A673 (cell line): ENCODE results near the gene TEX35. TPM values are rescaled to one million over a fixed set of nuclear protein-coding genes. Genes with fewer than 3 reads are reported as not detected.
"Not testable (repeated sequence)": the region's sequence is repeated elsewhere in the genome, so short reads cannot be mapped to it uniquely, and the experiment has no call there.

Experiments used
- BruUV-seq: library from RNA; stranded (reverse); fragments of 400-500 nt; replicated peaks from 2 replicates; lab custom pipeline; 2021; lab: Mats Ljungman, UMichigan
- CTCF ChIA-PET: fragments of 300-600 bp; sonication (Branson Sonifier 250); formaldehyde crosslinking; loops from one replicate; lab custom pipeline; 2022; ENCODE audit warnings: antibody characterized with exemption; lab: Charles Lee
- POLR2A ChIA-PET: fragments of 300-600 bp; sonication (Branson Sonifier 250); formaldehyde crosslinking; loops from one replicate; lab custom pipeline; 2022; ENCODE audit warnings: antibody characterized with exemption; ENCODE audit not compliant: low non-redundant PET; lab: Charles Lee
- DNase-seq: peaks from one replicate; pipeline ENCODE4 v3.0.0-alpha.2; 2015; ENCODE audit warnings: low spot score
- H3K27ac ChIP-seq: fragments of 200-600 bp; sonication (generic); 2 replicates; pipeline ENCODE4 v1.5.1; 2016; ENCODE audit warnings: mixed run types, low read depth, mild to moderate bottlenecking, mixed read lengths, antibody characterized with exemption, low read length; ENCODE audit not compliant: poor library complexity, severe bottlenecking
- H3K27me3 ChIP-seq: fragments of 200-600 bp; sonication (generic); replicated peaks from 2 replicates; pipeline ENCODE4 v1.6.1; 2017; ENCODE audit warnings: mixed run types, low read depth, mild to moderate bottlenecking, mixed read lengths, antibody characterized with exemption, low read length; ENCODE audit not compliant: insufficient read depth, poor library complexity
- H3K36me3 ChIP-seq: fragments of 200-600 bp; sonication (generic); 2 replicates; pipeline ENCODE4 v1.6.1; 2016; ENCODE audit warnings: mixed run types, mild to moderate bottlenecking, mixed read lengths, antibody characterized with exemption, low read length; ENCODE audit not compliant: insufficient read depth, poor library complexity, severe bottlenecking
- H3K4me1 ChIP-seq: fragments of 200-600 bp; sonication (generic); 2 replicates; pipeline ENCODE4 v1.6.1; 2017; ENCODE audit warnings: mixed run types, mild to moderate bottlenecking, mixed read lengths, antibody characterized with exemption, low read length; ENCODE audit not compliant: insufficient read depth, poor library complexity, severe bottlenecking
- H3K4me3 ChIP-seq: fragments of 200-600 bp; sonication (generic); 2 replicates; pipeline ENCODE4 v1.5.1; 2016; ENCODE audit warnings: low read depth, mixed run types, mild to moderate bottlenecking, mixed read lengths, low read length; ENCODE audit not compliant: poor library complexity, severe bottlenecking
- H3K9me3 ChIP-seq: fragments of 200-600 bp; sonication (generic); 2 replicates; pipeline ENCODE4 v1.6.1; 2016; ENCODE audit warnings: mixed run types, low read depth, mild to moderate bottlenecking, mixed read lengths, antibody characterized with exemption, low read length; ENCODE audit not compliant: poor library complexity, severe bottlenecking
- CTCF ChIP-seq: fragments of 300-800, 200-600 bp; sonication (generic); conservative IDR thresholded peaks from 2 replicates; pipeline ENCODE4 v1.5.1; 2017; ENCODE audit warnings: low read depth, mild to moderate bottlenecking, antibody characterized with exemption, low read length, moderate library complexity, mixed read lengths
- EZH2 ChIP-seq: fragments of 200-600 bp; sonication (generic); IDR thresholded peaks from 2 replicates; pipeline ENCODE4 v1.6.1; 2017; ENCODE audit warnings: borderline replicate concordance, low read depth, mild to moderate bottlenecking, mixed read lengths, antibody characterized with exemption, low read length; ENCODE audit not compliant: poor library complexity, severe bottlenecking
- intact Hi-C: fragments of 100-400 bp; cut with micrococcal nuclease; formaldehyde crosslinking; loops from one replicate; pipeline ENCODE4 v1.10.0; 2022; ENCODE audit not compliant: unreplicated experiment
- total RNA-seq: library from RNA; stranded (reverse); gene quantifications from 2 replicates; pipeline ENCODE4 v1.2.3, GENCODE V29; 2021

The TEX35 gene
- total RNA-seq, 1 experiment from 2014 or later = not detected

DNA sequence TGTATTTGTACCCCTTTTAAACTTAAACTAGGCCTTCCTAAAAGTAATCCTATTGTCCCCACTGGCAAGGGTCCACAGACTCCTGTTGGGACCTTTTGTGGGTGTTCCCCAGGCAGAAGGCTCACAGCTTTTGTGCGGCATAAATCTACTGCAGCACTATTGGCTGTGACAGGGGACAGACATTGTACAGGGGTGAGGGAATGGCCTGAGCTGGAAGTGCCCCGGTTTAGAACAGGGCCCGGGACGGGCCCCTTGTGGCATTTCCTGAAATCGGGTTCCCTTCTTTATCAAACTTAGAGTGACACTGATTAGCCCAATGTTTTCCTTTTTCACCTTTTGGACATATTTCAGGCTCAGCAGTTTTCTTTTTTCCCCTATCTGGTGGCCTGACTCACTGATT is 45.9 kb downstream of the TEX35 start:
- H3K4me1 ChIP-seq, H3K27ac ChIP-seq, H3K9me3 ChIP-seq, H3K27me3 ChIP-seq, POLR2A ChIA-PET, H3K4me3 ChIP-seq, intact Hi-C loops, BruUV-seq, H3K36me3 ChIP-seq, CTCF ChIA-PET: not testable (repeated sequence)
- peak; percentile 25 for DNase-seq

- Histone ChIP-seq H3K36me3 (no peaks in the 10 kb centered on the region), H3K9me3 (no peaks in the 10 kb centered on the region), H3K4me1 (no peaks in the 10 kb centered on the region), H3K27me3 (no peaks in the 10 kb centered on the region), H3K4me3 (no peak overlapping the region), H3K27ac (no peak overlapping the region)
- DNase-seq = no peak
- TF ChIP-seq EZH2 (no peak), CTCF (no peak)
- intact Hi-C loops = no loop called here
- ChIA-PET POLR2A (no interaction called here), CTCF (no interaction called here)
- no TSS peak for BruUV-seq
Observed at GRCh38 chr1:178560871-178561376, 48.0 kb downstream of the TEX35 start.

- DNase-seq = no peak
- no peak for TF ChIP-seq CTCF
- no peak for TF ChIP-seq EZH2
- Histone ChIP-seq H3K27ac (no peak overlapping the region), H3K36me3 (no peaks in the 10 kb centered on the region), H3K4me1 (no peaks in the 10 kb centered on the region), H3K27me3 (no peaks in the 10 kb centered on the region), H3K4me3 (no peak overlapping the region), H3K9me3 (no peaks in the 10 kb centered on the region)
- CTCF ChIA-PET = no interaction called here
- POLR2A ChIA-PET = no interaction called here
- intact Hi-C loops = no loop called here
- no TSS peak for BruUV-seq
Observed at GRCh38 chr1:178563099-178563820, 50.4 kb downstream of the TEX35 start.
